OCI-LY1 (cell line): Measurements from ENCODE around the gene TPD52L1.

Source experiments
- H2AFZ ChIP-seq: fragments of 200-600 bp; sonication (generic), shearing (Covaris generic); 2 replicates; pipeline ENCODE4 v1.6.0; 2014; ENCODE audit warnings: antibody characterized with exemption, mild to moderate bottlenecking, low read length
- H3F3A ChIP-seq: fragments of 200-600 bp; sonication (generic), shearing (Covaris generic); 2 replicates; pipeline ENCODE4 v1.6.0; 2014; ENCODE audit warnings: mild to moderate bottlenecking, antibody characterized with exemption, low read length, moderate library complexity; ENCODE audit not compliant: insufficient read depth
- H3K27ac ChIP-seq: fragments of 200-600 bp; sonication (generic); 2 replicates; pipeline ENCODE4 v1.5.1; 2014; ENCODE audit warnings: low read length, mixed run types, mild to moderate bottlenecking, low read depth; ENCODE audit not compliant: poor library complexity, severe bottlenecking
- H3K27me3 ChIP-seq: fragments of 200-600 bp; sonication (generic); 2 replicates; pipeline ENCODE4 v1.6.0; 2014; ENCODE audit warnings: antibody characterized with exemption, mild to moderate bottlenecking, low read length, moderate library complexity; ENCODE audit not compliant: insufficient read depth
- H3K36me3 ChIP-seq: fragments of 200-600 bp; sonication (generic); 2 replicates; pipeline ENCODE4 v1.6.1; 2014; ENCODE audit warnings: mild to moderate bottlenecking, antibody characterized with exemption, low read length, moderate library complexity, mixed read lengths; ENCODE audit not compliant: insufficient read depth
- H3K4me1 ChIP-seq: fragments of 200-600 bp; sonication (generic); 2 replicates; pipeline ENCODE4 v1.5.1; 2014; ENCODE audit warnings: mild to moderate bottlenecking, low read length, moderate library complexity; ENCODE audit not compliant: insufficient read depth, severe bottlenecking
- H3K4me2 ChIP-seq: fragments of 200-600 bp; sonication (generic), shearing (Covaris generic); 2 replicates; pipeline ENCODE4 v1.6.1; 2014; ENCODE audit warnings: low read length
- H3K4me3 ChIP-seq: fragments of 200-600 bp; sonication (generic); 2 replicates; pipeline ENCODE4 v1.5.1; 2014; ENCODE audit warnings: low read length, low read depth, mild to moderate bottlenecking, mixed read lengths; ENCODE audit not compliant: poor library complexity, severe bottlenecking
- H3K79me2 ChIP-seq: fragments of 200-600 bp; shearing (Covaris generic); 2 replicates; pipeline ENCODE4 v1.6.1; 2016; ENCODE audit warnings: mixed run types, low read length, mixed read lengths; ENCODE audit not compliant: insufficient read depth
- H3K9ac ChIP-seq: fragments of 200-600 bp; sonication (generic), shearing (Covaris generic); 2 replicates; pipeline ENCODE4 v1.6.1; 2014; ENCODE audit warnings: mild to moderate bottlenecking, low read length, mixed read lengths
- H3K9me2 ChIP-seq: fragments of 200-600 bp; sonication (generic), shearing (Covaris generic); 2 replicates; pipeline ENCODE4 v1.6.1; 2014; ENCODE audit warnings: low read depth, mild to moderate bottlenecking, low read length, mixed read lengths
- H3K9me3 ChIP-seq: fragments of 200-600 bp; shearing (Covaris generic); 2 replicates; pipeline ENCODE4 v1.6.1; 2014; ENCODE audit warnings: low read length, mixed read lengths
- H4K20me1 ChIP-seq: fragments of 200-600 bp; sonication (generic), shearing (Covaris generic); 2 replicates; pipeline ENCODE4 v1.6.0; 2016; ENCODE audit warnings: mild to moderate bottlenecking, low read length; ENCODE audit not compliant: insufficient read depth
- EZH2 ChIP-seq: fragments of 200-600 bp; sonication (generic), shearing (Covaris generic); IDR thresholded peaks from 2 replicates; pipeline ENCODE4 v1.8.0; 2017; ENCODE audit warnings: borderline replicate concordance, mixed run types, mild to moderate bottlenecking, antibody characterized with exemption, low read length, moderate library complexity, mixed read lengths
- TF ChIP-seq, protein P1 (sequence below): fragments of 200-600 bp; sonication (generic), shearing (Covaris generic); IDR thresholded peaks from 2 replicates; pipeline ENCODE4 v1.5.1; 2017; ENCODE audit warnings: mild to moderate bottlenecking, antibody characterized with exemption, low read length, moderate library complexity, mixed read lengths

TPD52L1 gene

DNA sequence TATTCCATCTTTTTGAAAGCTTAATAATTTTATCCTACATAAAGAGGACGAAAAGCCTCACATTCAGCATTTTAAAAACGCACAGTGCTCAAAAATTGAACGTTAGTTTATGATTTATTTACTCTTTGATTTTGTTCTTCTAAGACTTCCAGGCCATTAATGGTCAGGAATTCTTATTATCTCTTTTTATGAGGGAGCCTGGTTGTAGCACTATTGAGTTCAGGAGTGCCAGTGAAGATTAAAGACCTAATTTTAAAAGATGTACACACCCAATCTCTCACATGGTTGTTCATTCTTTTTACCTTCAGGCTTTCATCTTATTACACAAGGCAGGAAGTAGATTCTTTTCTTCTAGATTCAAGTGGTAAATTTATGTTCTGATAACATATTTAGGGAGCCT, 79.6 kb downstream of the TPD52L1 start:
- Histone ChIP-seq H2AFZ (no peak overlapping the region), H3K9me3 (no peaks in the 10 kb centered on the region), H3K36me3 (no peaks in the 10 kb centered on the region), H3K4me2 (no peak overlapping the region), H3K27ac (no peak overlapping the region), H3K79me2 (no peaks in the 10 kb centered on the region), H3K4me1 (no peaks in the 10 kb centered on the region), H3K4me3 (no peak overlapping the region), H3K9ac (no peak overlapping the region), H3F3A (no peaks in the 10 kb centered on the region), H3K9me2 (no peaks in the 10 kb centered on the region), H4K20me1 (no peaks in the 10 kb centered on the region), H3K27me3 (no peaks in the 10 kb centered on the region)
- TF ChIP-seq EZH2 = no peak
- TF ChIP-seq, protein P1, sequence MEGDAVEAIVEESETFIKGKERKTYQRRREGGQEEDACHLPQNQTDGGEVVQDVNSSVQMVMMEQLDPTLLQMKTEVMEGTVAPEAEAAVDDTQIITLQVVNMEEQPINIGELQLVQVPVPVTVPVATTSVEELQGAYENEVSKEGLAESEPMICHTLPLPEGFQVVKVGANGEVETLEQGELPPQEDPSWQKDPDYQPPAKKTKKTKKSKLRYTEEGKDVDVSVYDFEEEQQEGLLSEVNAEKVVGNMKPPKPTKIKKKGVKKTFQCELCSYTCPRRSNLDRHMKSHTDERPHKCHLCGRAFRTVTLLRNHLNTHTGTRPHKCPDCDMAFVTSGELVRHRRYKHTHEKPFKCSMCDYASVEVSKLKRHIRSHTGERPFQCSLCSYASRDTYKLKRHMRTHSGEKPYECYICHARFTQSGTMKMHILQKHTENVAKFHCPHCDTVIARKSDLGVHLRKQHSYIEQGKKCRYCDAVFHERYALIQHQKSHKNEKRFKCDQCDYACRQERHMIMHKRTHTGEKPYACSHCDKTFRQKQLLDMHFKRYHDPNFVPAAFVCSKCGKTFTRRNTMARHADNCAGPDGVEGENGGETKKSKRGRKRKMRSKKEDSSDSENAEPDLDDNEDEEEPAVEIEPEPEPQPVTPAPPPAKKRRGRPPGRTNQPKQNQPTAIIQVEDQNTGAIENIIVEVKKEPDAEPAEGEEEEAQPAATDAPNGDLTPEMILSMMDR = no peak

DNA sequence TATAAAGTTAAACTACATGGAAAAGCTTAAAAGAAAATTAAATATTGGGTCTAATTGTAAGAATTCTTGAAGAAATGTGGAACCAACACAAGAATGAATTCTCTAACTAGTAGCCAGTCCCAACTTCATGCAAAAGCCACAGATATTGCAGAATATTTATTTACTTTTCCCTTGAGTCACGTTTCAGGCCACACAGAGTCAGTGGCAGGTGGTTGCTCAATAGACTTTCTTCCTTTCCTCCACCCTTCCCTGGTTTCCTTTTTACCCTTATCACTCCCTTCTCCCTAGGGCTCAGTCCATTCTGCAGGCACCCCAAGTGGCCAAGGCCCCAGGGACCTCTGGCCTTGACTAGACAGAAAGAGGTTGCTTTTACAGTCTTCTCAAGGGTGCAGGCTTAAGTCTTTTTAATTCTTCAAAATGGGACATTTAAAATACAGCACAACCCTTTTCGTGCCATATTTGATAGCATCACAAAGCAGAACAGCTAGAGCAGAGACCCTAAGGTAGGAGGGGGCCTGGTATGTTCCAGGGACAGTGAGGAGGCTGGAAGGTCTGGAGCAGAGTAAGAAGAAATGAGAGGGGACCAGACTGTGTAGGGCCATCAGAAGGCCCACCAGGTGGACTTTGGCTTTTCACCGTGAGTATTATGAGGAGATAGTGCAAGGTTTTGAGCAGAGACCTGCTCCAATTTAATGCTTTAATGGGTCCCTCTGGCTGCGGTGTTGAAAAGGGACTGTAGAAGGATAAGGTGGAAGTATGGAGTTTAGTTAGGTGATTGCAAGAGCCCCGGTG, 83.2 kb downstream of the TPD52L1 start:
- Histone ChIP-seq H3K9ac (no peak overlapping the region), H3K9me3 (peaks cover 2% of the 10 kb centered on the region; the same call in 1 of the 2 replicates), H2AFZ (no peak overlapping the region), H3K9me2 (no peaks in the 10 kb centered on the region), H4K20me1 (no peaks in the 10 kb centered on the region), H3K4me1 (no peaks in the 10 kb centered on the region), H3K36me3 (no peaks in the 10 kb centered on the region), H3K27me3 (no peaks in the 10 kb centered on the region), H3F3A (no peaks in the 10 kb centered on the region), H3K27ac (no peak overlapping the region), H3K4me3 (no peak overlapping the region), H3K4me2 (no peak overlapping the region), H3K79me2 (no peaks in the 10 kb centered on the region)
- no peak for TF ChIP-seq EZH2
- TF ChIP-seq, protein P1 = no peak

DNA sequence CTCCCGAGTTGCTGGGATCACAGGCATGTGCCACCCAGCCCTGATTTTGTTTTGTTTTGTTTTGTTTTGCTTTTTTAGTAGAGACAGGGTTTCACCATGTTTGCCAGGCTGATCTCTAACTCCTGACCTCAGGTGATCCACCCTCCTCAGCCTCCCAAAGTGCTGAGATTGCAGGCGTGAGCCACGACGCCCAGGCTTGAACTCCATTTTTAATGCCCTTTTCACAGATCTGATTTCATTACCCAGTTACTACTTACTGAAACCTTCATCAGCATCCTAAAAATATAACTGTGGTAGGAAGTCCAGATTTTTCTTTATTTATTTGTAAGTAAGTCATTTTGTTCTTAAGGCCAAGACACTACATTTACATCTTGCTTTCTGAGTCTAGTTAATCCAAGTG, 84.2 kb downstream of the TPD52L1 start:
- Histone ChIP-seq H3K9me3 (peaks cover 2% of the 10 kb centered on the region; the same call in 1 of the 2 replicates), H4K20me1 (no peaks in the 10 kb centered on the region), H3K4me3 (no peak overlapping the region), H2AFZ (no peak overlapping the region), H3K4me1 (no peaks in the 10 kb centered on the region), H3F3A (no peaks in the 10 kb centered on the region), H3K27me3 (no peaks in the 10 kb centered on the region), H3K27ac (no peak overlapping the region), H3K36me3 (no peaks in the 10 kb centered on the region), H3K79me2 (no peaks in the 10 kb centered on the region), H3K4me2 (no peak overlapping the region), H3K9me2 (no peaks in the 10 kb centered on the region), H3K9ac (no peak overlapping the region)
- no peak for TF ChIP-seq EZH2
- TF ChIP-seq, protein P1 = no peak
